HG03378 (cell line): ENCODE data around the gene NIT2.
"Not testable (repeated sequence)": the region's sequence is repeated elsewhere in the genome, so short reads cannot be mapped to it uniquely, and the experiment has no call there.

Experiments used
- ATAC-seq: cut with Tn5 transposase; IDR thresholded peaks from one replicate; pipeline ENCODE4 v1.9.1; 2021; ENCODE audit warnings: mild to moderate bottlenecking, moderate library complexity; ENCODE audit not compliant: unreplicated experiment

NIT2 gene

DNA sequence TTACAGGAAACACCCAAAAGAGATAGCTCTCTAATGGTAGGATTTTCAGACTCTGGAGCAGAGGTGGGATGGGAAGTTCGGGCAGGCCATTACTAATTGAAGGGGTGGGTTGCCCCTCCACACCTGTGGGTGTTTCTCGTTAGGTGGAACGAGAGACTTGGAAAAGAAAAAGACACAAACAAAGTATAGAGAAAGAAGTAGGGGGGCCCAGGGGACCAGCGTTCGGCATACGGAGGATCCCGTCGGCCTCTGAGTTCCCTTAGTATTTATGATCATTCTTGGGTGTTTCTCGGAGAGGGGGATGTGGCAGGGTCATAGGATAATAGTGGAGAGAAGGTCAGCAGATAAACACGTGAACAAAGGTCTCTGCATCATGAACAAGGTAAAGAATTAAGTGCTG is 1.7 kb downstream of the NIT2 start:
- not testable (repeated sequence) for ATAC-seq

DNA sequence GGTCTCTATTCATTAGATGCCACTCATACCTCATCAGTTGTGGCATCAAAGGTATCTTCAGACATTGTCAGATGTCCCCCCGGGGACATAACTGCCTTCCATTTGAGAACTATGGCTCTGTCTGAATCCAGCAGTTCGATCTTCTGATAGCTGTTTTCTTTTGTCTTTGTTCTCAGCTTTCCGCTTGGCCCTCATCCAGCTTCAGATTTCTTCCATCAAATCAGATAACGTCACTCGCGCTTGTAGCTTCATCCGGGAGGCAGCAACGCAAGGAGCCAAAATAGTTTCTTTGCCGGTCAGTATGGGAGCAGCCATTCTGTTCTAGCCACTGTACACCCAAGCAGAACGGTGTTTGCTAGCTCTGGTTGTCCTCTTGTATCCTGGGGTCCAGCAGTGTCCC is 4.4 kb downstream of the NIT2 start:
- ATAC-seq = no peak

DNA sequence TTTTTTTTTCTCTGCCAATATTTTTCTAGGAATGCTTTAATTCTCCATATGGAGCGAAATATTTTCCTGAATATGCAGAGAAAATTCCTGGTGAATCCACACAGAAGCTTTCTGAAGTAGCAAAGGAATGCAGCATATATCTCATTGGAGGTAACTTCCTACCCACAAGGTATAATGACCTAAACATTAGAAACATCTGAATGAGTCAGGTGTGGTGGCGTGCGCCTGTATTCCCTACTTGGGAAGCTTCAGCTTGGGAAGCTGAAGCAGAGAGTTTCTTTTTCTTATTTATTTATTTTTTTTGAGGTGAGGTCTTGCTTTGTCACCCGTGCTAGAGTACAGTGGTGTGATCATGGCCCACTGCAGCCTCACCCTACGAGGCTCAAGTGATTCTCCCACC is 5.2 kb downstream of the NIT2 start:
- no peak for ATAC-seq

DNA sequence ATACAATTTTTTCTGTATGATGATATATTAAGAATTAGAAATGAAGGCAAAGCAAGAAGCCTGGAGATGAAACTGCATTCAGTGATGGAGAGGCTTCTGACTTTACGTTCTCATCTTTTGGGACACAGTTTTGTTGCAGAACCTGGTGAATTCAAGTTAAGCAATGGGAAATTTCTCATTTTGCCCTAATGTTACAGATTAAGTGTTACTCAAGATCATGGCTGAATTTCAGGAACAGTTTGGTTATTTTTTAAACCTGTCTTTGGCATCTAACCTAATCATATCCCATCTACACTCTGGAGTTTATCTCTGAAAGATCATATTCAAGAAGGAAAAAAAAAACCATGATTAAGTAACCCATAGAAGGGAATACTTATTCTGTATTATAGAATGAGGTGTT is 6.0 kb downstream of the NIT2 start:
- no peak for ATAC-seq

DNA sequence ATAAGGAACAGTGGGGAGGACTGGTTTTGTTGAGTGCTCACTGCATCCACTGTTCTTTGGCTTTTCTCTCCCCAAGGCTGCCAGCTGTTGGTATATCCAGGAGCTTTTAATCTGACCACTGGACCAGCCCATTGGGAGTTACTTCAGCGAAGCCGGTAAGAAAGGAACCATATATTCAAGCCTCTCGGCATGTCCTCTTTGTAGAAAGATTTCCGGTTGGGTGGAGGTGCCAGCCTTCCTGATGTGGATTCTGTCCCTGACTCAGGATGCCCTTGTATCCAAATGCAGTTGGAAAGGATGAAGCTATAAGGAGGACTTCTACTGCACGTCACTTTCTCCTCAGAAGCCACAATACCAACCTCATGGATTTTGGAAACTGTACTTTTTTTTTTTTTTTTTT is 14.2 kb downstream of the NIT2 start:
- no peak for ATAC-seq

DNA sequence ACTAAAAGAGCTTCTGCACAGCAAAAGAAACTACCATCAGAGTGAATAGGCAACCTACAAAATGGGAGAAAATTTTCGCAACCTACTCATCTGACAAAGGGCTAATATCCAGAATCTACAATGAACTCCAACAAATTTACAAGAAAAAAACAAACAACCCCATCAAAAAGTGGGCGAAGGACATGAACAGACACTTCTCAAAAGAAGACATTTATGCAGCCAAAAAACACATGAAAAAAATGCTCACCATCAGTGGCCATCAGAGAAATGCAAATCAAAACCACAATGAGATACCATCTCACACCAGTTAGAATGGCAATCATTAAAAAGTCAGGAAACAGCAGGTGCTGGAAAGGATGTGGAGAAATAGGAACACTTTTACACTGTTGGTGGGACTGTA is 17.2 kb downstream of the NIT2 start:
- ATAC-seq = not testable (repeated sequence)

DNA sequence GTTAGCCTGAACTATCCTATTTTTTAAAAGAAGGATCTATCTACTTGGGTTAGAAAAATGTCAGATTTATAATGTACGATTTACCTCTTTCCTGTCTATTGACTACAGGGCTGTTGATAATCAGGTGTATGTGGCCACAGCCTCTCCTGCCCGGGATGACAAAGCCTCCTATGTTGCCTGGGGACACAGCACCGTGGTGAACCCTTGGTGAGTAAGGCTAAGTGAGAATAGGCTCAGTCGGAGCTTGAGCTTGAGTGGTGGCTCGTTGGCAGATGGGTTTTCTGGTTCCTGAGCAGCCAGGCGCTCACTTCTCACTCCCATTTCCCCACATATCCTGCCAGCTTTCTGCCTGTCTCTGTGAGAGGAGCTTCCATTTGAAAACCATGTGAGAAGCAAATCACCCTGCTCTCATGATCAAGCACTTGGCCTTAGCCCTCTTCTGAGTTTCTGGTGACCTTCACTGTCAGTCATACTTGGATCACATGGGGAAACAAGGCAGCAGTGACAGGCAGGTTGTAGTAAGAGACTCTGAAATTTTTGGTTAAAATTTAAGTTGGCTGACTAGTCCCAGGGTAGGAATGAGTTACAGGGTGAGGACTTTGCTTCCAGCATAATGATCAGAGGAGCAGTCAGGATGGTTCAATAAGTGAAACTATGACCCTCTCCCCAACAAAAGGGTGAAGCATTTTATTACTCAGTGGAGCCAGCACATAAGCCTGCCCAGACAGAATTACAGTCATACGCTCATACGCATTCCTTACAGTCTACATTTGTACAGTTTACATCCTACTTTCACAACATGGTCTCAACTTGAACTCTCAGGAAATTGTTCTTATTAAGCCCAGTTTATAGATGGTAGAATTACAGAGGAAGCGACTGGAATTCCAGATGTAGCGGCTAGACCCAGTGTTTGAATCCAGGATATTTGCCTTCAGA is 18.0 kb downstream of the NIT2 start:
- no peak for ATAC-seq

DNA sequence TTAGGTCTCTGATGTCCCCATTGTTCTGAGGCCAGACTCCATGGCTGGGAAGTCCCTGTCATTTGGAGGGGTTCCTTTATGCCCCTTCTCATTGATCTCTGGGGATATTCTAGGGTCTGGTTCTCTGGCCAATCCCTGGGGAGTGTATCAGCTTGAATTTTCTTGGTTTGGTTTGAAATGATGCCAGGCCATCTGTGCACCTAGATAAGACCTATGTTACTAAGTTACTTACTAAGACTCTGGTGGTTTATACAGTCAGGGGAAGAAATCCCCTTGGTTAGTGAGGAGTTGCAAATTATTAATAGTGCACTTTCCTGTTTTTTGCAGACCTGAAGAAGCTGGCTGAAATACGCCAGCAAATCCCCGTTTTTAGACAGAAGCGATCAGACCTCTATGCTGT is 20.3 kb downstream of the NIT2 start:
- ATAC-seq = peak; percentile 73

DNA sequence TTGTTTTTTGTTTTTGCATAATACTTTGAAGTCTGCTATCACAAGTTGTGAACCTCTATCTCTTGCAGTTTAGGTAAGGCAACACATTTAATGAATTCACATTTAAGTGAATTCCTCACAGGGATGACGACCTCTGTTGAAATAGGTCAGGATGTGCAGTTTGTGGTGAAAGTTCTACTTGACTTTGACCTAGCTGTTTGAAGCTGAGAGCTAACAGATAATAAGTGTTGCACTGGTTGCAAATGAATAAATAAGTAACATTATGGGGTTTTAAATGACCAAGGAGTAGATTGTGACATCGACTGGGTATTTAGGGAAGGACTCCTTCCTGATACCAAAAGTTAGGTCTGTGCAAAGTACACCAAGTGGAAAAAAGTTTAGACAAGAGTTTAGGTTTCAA is 23.9 kb downstream of the NIT2 start:
- ATAC-seq = no peak

DNA sequence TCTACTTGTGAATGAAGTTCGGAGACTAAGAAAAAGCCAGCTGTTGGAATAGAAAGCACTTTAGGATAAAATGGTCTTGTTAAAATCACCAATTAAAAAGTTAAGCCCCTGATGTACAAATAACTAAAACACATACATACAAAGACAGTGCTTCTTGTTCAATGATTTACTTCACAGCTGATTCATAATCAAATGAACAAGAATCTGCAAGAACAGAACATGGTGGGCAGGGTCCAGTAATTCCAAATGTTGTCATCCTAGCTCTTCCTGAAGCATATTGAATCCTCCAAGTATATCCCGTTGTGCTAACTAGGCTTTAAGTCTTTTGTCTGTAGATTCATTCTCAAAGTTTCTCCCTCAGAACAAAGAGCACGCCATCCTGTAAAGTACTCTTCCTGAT is 24.5 kb downstream of the NIT2 start:
- no peak for ATAC-seq

DNA sequence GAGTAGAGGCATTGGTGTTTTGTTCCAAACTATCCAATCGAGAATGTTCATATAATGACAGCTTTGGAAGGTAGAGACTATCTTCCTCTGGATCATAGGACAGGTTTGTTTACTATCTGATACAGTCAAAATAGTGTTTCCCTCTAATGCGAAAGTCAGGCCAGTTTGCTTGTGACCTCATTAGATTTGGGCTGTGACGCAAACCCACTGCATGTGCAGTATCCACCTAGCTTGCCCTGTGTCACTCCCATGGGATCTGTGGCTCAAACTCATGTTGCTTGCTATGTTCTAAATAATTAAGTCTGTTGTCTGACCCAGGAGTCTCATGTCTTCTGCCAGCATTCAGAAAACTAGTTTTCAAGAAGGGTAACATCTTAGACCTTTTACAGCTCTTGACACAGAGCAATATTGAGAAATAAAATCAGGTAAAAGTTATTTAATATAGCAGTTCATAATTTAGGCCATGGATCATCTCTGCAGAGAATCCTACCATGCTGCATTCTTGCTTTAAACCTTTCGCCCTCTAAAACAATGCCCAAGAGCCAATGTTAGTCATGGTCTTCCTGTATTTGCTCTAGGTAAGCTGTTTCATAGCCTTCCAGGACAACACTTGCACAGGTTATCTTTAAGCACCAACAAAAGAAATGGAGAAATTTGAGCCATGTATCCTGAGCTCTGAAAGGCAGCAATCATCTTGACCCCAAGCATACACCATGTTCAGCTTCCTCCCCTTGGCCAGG is 26.4 kb downstream of the NIT2 start:
- no peak for ATAC-seq

DNA sequence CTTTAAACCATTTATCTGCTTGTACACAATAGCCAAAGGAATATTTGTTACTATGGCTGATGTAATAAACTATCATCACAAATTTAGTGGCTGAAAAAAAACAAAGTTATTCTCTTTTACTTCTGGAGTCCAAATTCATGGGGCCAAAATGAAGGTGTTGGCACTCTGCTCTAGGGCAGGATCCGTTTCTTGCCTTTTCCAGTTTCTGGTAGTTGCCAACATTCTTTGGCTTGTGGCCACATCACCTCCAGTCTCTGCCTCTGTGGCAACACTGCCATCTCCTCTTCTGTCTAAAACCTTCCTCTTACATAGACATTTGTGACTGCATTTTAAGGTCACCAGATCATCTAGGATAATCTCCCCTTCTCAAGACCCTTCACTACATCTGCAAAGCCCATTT is 27.3 kb downstream of the NIT2 start:
- no peak for ATAC-seq

DNA sequence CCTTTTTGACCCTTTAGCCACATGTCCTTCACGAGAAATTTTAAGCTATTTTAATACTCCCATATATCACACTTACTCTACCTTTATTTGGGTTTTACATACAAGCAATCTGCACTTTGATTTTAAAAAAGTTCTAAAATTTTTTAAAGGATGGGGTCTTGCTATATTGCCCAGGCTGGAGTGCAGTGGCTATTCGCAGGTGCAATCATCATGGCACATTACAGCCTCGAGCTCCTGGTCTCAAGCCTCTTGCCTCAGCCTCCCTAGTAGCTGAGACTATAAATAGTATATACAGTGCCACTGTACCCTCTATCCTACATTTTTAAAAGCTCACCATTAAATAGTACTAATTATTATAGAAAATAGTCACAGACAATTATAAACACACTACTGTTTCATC is 29.9 kb downstream of the NIT2 start:
- no peak for ATAC-seq

DNA sequence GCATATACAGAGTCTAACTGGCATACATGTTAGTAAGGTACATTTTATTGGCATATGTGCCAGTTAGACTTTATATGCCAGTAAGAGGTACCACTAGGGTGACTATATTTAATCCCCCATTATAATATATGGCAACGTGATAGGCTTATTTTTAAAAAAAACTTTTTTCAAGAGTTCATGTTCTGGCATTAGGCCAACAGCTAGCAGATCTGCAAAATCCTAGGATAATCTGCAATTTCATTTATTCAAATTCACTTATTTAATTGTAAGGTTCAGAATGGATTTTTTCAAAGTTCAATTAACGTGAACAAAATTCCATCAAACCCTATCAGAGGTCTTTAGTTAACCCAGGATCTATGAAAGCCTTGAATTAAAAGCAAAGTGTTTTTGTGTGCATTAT is 31.9 kb downstream of the NIT2 start:
- ATAC-seq = no peak

DNA sequence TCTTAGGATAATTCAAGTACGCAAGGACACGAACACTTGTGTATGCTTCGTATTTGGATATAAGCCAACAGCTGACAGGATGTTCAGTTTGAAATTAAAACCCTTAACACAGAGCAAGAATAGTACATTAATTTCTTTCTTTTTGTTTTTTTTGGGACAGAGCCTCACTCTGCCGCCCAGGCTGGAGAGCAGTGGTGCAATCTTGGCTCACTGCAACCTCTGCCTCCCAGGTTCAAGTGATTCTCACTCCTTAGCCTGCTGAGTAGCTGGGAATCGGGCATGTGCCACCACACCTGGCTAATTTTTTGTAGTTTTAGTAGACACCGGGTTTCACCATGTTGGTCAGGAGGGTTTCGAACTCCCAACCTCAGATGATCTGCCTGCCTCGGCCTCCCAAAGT is 33.9 kb downstream of the NIT2 start:
- no peak for ATAC-seq

DNA sequence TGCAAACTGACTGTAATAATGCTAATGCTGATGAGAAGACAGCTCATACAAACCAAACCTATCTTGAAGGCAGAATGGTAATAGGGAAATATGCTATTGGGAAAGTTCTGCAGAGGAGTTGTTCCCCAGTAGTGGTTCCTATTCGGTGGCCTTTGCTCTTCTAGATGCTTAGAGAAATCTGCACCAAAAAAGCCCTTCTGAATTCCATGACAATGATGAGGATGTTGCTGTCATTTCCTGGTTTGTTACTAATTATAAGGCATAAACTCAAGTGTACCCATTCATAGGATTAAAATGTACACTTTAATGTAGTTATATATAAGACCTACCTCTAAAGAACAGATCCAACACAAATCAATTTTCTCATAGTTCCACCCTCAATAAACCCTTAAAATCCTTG is 36.2 kb downstream of the NIT2 start:
- ATAC-seq = no peak

DNA sequence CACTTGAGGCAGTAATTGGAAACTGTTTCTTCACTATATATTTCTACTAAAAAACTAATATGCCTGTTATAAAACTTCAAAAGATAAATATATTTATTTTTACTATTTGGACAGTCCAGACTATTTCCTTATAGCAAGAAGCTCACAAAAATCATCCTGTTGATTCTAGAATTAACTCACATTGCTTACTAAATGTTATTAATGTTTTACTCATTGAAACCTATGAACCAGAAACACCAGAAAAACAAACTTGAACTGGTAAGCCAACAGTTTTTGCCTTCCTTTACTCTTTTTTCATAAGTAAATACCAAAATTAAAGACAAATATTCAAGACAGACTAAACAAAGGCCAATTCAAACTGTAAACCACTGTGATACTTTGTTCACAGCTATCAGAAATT is 40.0 kb downstream of the NIT2 start:
- no peak for ATAC-seq

DNA sequence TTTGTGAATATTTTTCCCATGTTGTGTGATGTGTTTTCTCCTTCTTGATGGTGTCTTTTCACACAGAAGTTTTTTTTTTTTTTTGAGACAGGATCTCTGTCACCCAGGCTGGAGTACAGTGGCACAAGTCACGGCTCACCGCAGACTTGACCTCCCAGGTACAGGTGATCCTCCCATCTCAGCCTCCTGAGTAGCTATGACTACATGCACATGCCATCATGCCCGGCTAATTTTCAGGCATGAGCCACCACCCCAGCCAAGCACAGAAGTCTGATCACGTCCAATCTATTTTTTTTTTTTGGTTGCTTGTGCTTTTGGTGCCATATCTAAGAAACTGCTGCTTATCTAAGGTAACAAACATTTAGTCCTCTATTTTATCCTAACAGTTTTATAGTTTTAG is 41.7 kb downstream of the NIT2 start:
- no peak for ATAC-seq

DNA sequence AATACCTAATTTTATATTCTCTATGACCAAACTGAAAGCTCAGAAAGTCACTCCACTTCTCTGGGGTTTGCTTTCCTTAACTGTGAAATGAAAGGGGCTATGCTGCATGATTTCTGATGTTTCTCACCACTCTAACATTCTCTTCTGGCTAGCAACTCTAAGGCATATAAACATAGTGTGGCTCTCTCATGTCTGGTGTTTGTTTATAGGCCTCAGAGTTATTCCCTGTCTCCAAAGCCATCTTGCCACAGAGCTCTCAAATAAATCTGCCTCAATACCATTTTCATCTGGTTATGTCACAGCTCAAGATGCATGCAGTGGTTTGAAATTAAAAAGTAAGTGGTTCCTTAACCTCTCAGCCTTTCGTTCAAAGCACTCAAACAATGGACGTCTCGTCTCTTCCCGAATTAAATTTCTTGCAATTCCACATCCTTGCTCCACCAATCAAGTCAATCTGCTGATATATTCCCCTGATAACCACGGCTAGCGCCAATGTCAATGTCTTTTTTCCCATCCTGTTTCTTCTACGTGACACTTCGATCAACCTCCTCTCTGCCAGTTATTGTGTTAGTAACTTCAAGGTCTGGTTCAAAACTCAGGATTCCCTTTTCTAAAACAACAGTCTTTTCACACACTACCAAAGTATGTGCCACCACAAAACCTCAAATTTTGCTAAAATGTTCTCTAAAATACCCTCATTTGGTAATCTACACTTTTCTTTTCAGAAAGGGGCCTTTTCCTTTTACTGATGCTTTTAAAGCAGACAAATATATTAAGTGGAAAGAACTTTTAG is 50.4 kb downstream of the NIT2 start:
- no peak for ATAC-seq

DNA sequence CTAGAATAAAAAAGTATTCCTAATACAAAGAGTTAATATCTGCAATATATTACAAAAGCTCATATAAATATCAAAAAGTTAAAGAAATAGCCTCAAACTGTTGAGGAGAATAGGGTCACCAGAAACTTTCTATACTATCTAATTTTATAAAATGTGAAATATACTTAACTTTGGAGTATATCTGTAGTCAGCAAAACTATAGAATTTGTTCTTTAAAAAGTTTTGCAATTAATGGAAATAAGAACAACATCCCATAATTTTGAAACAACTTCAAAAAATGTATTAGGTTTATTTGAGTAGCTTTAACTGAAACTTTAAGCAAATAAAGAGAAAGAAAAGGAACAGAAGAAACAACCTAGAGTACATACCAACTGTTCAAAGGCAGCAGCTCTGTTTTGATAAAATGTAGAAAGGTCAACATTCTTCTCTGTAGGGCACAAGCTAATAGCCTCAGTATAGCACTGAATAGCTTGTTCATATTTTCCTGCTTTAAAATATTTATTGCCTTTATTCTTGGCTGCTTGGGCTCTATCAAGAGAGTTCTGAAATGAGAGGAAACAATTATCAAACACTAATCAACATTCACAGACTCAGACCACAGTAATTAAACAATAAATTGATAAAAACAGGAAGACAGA is 52.0 kb downstream of the NIT2 start:
- no peak for ATAC-seq

DNA sequence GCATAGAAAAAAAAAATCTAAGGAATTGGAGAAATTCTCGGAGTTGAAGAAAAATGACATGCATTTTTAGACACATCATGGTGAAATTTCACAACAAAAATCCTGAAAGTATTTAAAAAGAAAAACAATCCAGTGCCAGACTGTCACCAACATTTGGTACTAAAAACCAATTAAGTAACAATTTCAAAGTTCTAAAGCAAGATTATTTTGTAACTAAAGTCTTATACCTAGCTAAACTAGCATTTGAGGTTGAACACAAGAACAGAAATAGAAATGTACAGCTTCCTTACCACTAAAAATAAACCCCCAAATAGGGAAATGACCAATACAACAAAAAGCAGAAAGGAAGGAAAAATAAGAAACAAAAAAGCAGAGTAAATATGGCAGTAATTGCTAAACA is 54.5 kb downstream of the NIT2 start:
- no peak for ATAC-seq
